Mucosa of descending colon (tissue), 3 donors: ENCODE data around the gene FAM210B. TPM values are rescaled to one million over a fixed set of nuclear protein-coding genes. Genes with fewer than 3 reads are reported as not detected.
"Not testable (repeated sequence)": the region's sequence is repeated elsewhere in the genome, so short reads cannot be mapped to it uniquely, and the experiment has no call there.

Experiments used
- ATAC-seq: fragments of 200-7000 bp; cut with Tn5 transposase; one replicate; pipeline ENCODE4 v1.9.1; 2020; ENCODE audit warnings: mild to moderate bottlenecking, moderate library complexity
- DNase-seq, 3 donors: peaks; one replicate each; pipeline ENCODE4 v3.0.0-alpha.2; 2020
- H3K36me3 ChIP-seq: fragments of 200-600 bp; one replicate; pipeline ENCODE4 v1.8.0; 2021; ENCODE audit warnings: low read depth, mild to moderate bottlenecking
- H3K4me1 ChIP-seq: fragments of 200-600 bp; one replicate; pipeline ENCODE4 v1.8.0; 2021; ENCODE audit warnings: low read depth, mild to moderate bottlenecking
- H3K4me3 ChIP-seq: fragments of 200-600 bp; one replicate; pipeline ENCODE4 v1.8.0; 2021; ENCODE audit warnings: mild to moderate bottlenecking
- H3K9me3 ChIP-seq: fragments of 200-600 bp; one replicate; pipeline ENCODE4 v1.8.0; 2021; ENCODE audit warnings: mild to moderate bottlenecking
- intact Hi-C, 2 donors: fragments of 100-400 bp; cut with DNase I in 1 of 2; cut with micrococcal nuclease in 1 of 2; formaldehyde crosslinking; loops; one replicate each; pipeline versions ENCODE4 v1.11.0 to v1.11.1; 2022; cut with DNase I, micrococcal nuclease
- total RNA-seq, 3 donors: library from RNA; stranded (reverse); fragmentation: NEBNext Ultra II Directional in 2 of 3; extraction: Animal tissue kit (Norgen Biotek cat#: 25700) in 2 of 3; gene quantifications; one replicate each; pipeline versions ENCODE4 v1.2.1 to v1.2.4, GENCODE V29; 2021 to 2023
- TF ChIP-seq, protein P1 (sequence below): fragments of 200-600 bp; IDR thresholded peaks from one replicate; pipeline ENCODE4 v1.8.0; 2022; ENCODE audit warnings: antibody characterized with exemption, mild to moderate bottlenecking
- donor health status: DM: no; HTN: no; CAD: no; lungs with moderate emphysema.
- donor health status: DM: no; HTN: no; CAD: no.
- donor health status: DM: no; HTN: yes; CAD: no.

FAM210B gene
- total RNA-seq, 3 donors from 2014 or later, result 27.5 to 49.5 (median 31.5) TPM

DNA sequence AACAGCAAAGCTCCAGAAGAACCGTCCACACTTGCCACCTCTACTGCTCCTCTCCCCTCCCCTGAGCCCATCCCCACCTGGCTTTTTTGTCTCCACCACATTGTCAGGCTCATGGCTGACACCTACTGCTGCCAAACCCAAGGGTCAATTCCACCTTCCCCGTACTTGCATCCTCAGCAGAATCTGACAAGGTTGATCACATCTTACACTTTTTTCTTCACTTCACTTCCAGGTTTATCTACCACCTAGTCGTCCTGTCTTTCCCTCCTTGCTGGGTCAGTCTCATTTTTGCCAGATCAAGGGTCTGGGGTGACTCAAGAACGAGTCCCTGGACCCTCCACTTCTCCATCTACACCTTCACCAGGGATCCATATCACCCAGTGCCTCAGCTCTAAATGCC is 30.1 kb downstream of the FAM210B start:
- TF ChIP-seq, protein P1, sequence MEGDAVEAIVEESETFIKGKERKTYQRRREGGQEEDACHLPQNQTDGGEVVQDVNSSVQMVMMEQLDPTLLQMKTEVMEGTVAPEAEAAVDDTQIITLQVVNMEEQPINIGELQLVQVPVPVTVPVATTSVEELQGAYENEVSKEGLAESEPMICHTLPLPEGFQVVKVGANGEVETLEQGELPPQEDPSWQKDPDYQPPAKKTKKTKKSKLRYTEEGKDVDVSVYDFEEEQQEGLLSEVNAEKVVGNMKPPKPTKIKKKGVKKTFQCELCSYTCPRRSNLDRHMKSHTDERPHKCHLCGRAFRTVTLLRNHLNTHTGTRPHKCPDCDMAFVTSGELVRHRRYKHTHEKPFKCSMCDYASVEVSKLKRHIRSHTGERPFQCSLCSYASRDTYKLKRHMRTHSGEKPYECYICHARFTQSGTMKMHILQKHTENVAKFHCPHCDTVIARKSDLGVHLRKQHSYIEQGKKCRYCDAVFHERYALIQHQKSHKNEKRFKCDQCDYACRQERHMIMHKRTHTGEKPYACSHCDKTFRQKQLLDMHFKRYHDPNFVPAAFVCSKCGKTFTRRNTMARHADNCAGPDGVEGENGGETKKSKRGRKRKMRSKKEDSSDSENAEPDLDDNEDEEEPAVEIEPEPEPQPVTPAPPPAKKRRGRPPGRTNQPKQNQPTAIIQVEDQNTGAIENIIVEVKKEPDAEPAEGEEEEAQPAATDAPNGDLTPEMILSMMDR, result no peak
- Histone ChIP-seq H3K4me1 (peaks cover 19% of the 10 kb centered on the region), H3K4me3 (no peak overlapping the region), H3K9me3 (no peaks in the 10 kb centered on the region), H3K36me3 (no peaks in the 10 kb centered on the region)
- DNase-seq (no peak), ATAC-seq (no peak)
- intact Hi-C loops, result no loop called here

- TF ChIP-seq, protein P1, result no peak
Observed at GRCh38 chr20:56389807-56390206, 31.0 kb downstream of the FAM210B start.

DNA sequence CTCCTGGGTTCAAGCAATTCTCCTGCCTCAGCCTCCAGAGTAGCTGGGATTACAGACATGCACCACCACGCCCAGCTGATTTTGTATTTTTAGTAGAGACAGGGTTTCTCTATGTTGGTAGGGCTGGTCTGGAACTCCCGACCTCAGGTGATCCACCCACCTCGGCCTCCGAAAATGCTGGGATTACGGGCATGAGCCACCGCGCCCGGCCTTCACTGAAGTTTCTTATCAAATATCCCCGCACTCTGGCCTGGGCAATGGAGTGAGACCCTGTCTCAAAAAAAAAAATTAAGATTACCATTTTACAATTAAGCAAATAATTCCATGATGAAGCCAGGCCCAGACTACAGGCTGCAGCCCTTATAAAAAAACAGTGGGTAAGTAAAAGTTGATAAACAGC is 31.6 kb downstream of the FAM210B start:
- H3K9me3 ChIP-seq, DNase-seq, ATAC-seq, intact Hi-C loops, H3K36me3 ChIP-seq, H3K4me3 ChIP-seq: not testable (repeated sequence)
- H3K4me1 ChIP-seq, result peaks cover 22% of the 10 kb centered on the region

More at GRCh38 chr20:56389807-56390206, 31.0 kb downstream of the FAM210B start:
- intact Hi-C loops, result no loop called here
- peaks cover 22% of the 10 kb centered on the region for H3K4me1 ChIP-seq
- no peaks in the 10 kb centered on the region for H3K9me3 ChIP-seq
- DNase-seq (no peak), ATAC-seq (no peak)
- H3K4me3 ChIP-seq, result no peak overlapping the region
- no peaks in the 10 kb centered on the region for H3K36me3 ChIP-seq

DNA sequence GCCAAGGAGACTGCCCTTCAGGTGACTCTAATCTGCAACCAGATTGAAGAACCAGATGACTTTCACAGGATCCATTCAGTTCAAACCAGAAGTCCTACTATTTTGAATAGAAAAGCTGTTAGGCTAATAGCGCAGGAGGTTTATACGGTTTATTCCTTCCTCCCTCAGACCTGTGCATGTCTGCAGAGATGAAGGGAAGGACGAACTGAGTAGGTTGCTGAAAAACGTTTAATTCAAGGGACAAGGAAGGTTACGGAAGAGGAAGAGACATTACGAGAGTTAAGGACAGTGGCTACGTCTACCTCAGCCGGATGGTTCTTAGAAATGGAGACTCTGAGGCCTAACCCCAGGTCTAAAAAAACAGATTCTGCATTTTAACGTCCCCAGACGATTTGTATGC is 32.3 kb downstream of the FAM210B start:
- TF ChIP-seq, protein P1, result no peak
- DNase-seq, result no peak
- no peak overlapping the region for H3K4me3 ChIP-seq
- H3K36me3 ChIP-seq, result no peaks in the 10 kb centered on the region
- peaks cover 22% of the 10 kb centered on the region for H3K4me1 ChIP-seq
- no peaks in the 10 kb centered on the region for H3K9me3 ChIP-seq
- intact Hi-C loops, result no loop called here
- ATAC-seq, result no peak

DNA sequence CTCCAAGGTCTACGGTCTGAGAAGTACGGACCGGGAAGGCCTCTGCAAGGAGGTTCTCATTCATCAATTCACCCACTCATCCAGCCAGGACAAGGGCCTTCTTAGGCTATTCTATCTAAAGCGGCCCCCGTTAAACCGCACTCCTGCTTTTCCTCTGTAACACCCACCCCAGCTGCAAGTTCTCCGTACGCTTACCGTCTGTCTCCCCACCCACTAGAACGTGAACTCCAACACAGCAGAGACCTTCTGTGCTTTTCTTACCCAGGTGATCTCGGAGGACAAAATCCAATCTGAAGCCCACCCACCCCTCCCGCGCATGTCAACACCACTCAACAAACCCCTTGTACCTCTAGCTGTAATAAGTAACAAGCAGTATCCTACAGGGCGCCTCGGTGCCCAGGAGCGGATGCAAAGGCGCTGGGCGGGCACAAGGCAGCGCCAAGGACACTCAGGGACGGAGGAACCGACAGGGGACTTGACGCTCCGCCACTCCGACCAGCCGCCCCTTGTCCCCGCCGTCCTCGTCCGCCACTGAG is 32.9 kb downstream of the FAM210B start:
- Histone ChIP-seq H3K9me3 (no peaks in the 10 kb centered on the region), H3K4me3 (peak overlapping the region; percentile 38), H3K36me3 (no peaks in the 10 kb centered on the region), H3K4me1 (peaks cover 22% of the 10 kb centered on the region)
- peak in 1 of 3 donors; percentile 16 for DNase-seq
- intact Hi-C loops, result no loop called here
- ATAC-seq, result peak; percentile 58
- TF ChIP-seq, protein P1, result no peak

DNA sequence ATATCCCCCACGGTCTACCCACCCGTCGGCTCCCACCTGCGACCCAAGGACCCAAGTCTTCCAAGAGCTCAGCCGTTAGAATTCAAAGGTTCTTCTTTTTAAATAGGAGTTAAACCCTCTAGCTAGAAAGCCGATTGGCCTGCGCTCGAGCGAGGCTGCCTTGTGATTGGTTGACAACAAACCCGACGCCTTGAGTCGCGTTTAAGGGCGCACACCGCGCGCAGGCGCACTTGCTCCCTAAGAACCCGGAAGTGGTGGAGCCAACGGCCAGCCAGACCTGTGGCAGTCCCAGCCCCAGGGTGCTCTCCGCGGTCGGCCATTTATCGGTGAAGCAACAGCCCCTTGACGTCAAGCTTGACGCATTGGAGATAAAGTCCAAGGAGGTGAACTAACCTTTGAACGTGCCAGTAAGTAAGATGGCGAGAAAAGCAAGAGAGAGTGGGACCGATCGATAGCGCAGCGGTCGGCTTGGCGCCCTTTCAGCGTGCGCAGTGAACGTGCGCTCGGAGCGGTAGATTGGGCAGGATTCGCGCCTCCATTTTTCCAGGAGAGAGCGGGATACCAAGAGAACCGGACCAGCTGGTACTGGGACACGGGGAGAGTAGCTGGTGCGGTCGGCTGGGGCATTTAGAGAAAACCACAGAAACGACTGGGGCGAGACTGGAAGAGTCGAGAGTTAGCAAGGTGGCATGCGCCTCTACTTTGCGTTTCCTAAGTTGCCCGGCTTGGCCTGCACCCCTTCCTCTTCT is 33.5 kb downstream of the FAM210B start, which contains the start of the genes AURKA and CSTF1:
AURKA (minus strand) TSS at position 84 of the 749 bp plus-strand sequence. CDS start 4,018 bp downstream, outside the sequence.
CSTF1 (plus strand) TSS at position 514 of the 749 bp plus-strand sequence. CDS start 2,908 bp downstream, outside the sequence.
- peak; percentile 99 to 100 (median 100) for DNase-seq
- Histone ChIP-seq H3K4me1 (peaks cover 22% of the 10 kb centered on the region), H3K9me3 (no peaks in the 10 kb centered on the region), H3K36me3 (no peaks in the 10 kb centered on the region), H3K4me3 (peak within 1 kb of the TSS; percentile 82)
- intact Hi-C loops, result no loop called here
- TF ChIP-seq, protein P1, result peak; percentile 14
- ATAC-seq, result peak; percentile 95
